Fibroblast of villous mesenchyme (primary cell): Measurements from ENCODE around the gene CHRNA9. TPM values are rescaled to one million over a fixed set of nuclear protein-coding genes. Genes with fewer than 3 reads are reported as not detected.

ENCODE experiments used
- DNase-seq: peaks from one replicate; pipeline ENCODE4 v3.0.0-alpha.2; 2010; ENCODE audit warnings: low read depth
- H3K4me3 ChIP-seq: 2 replicates; pipeline ENCODE4 v1.5.1; 2011; ENCODE audit warnings: low read depth, mild to moderate bottlenecking, low read length
- total RNA-seq: library from RNA; depleted of rRNA; stranded (reverse); fragments of >200 nt; gene quantifications from 2 replicates; pipeline ENCODE4 v1.2.3, GENCODE V29; 2012
- TF ChIP-seq, protein P1 (sequence below): IDR thresholded peaks from 2 replicates; pipeline ENCODE4 v1.5.1; 2012; ENCODE audit warnings: low read depth, mild to moderate bottlenecking, low read length; ENCODE audit not compliant: insufficient read depth

Gene CHRNA9
- total RNA-seq, 1 donor, result not detected

DNA sequence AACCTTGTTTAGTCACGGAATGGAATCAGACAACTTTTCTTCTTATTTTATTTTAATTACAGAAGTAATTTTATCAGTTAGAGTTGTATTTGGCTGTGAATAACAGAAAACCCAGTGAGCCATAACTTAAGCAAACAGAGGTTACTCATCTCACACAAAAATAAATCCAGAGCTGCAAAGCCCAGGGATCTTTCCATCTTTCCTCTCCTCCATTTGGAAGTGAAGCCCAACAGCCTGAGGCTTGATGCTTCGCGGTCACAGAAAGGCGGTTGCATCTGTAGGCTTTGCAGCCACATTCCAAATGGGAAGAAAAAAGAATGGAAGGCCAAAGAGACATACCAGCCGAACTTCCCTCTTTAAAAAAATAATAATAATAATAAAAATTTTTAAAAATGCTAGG, 22.6 kb downstream of the CHRNA9 start:
- H3K4me3 ChIP-seq, result no peak overlapping the region
- TF ChIP-seq, protein P1, sequence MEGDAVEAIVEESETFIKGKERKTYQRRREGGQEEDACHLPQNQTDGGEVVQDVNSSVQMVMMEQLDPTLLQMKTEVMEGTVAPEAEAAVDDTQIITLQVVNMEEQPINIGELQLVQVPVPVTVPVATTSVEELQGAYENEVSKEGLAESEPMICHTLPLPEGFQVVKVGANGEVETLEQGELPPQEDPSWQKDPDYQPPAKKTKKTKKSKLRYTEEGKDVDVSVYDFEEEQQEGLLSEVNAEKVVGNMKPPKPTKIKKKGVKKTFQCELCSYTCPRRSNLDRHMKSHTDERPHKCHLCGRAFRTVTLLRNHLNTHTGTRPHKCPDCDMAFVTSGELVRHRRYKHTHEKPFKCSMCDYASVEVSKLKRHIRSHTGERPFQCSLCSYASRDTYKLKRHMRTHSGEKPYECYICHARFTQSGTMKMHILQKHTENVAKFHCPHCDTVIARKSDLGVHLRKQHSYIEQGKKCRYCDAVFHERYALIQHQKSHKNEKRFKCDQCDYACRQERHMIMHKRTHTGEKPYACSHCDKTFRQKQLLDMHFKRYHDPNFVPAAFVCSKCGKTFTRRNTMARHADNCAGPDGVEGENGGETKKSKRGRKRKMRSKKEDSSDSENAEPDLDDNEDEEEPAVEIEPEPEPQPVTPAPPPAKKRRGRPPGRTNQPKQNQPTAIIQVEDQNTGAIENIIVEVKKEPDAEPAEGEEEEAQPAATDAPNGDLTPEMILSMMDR, result no peak
- no peak for DNase-seq

DNA sequence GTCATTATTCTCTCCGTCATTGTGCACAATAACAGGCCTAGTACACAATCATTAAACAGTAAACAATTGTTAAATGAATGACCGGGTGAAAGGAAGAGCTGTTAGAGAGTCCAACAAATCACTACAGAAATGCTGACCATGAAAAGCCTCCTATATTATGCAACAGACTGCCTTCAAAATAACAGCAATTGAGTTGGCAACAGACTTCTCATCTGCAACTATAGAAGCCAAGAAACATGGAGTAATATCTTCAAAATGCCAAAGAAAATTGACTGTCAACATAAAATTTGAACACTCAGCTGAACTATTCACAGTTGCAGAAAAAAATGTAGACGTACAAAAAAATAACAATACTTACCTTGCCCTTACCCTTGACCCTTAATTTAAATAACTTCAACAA, 26.2 kb downstream of the CHRNA9 start:
- no peak for DNase-seq
- TF ChIP-seq, protein P1, result no peak
- H3K4me3 ChIP-seq, result no peak overlapping the region

DNA sequence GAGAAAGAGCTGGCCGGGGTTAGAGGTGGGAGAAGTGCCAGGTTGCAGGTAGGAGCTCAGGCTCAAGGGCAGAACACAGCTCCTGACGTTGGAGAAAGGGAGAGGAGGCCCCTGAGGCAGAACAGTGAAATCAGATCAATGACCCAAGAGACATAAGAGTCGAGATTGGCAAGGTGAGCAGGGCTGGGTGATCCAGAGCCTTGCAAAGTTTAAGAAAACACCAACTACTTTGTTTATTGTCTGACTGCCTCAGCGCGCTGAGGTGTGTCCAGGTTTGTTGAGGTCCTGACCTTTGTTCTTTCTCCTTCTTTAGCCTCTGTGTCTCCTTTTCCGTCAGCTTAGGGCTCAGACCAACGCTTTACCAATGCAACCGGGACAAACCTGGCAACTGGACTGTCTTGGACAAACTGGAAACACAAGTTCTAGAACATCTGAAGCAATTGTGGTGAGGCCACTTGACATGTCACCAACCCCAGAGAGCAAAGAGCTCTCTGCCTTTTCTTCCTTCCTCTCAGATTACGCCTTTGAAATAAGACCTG, 28.3 kb downstream of the CHRNA9 start:
- TF ChIP-seq, protein P1, result no peak
- DNase-seq, result no peak
- no peak overlapping the region for H3K4me3 ChIP-seq

DNA sequence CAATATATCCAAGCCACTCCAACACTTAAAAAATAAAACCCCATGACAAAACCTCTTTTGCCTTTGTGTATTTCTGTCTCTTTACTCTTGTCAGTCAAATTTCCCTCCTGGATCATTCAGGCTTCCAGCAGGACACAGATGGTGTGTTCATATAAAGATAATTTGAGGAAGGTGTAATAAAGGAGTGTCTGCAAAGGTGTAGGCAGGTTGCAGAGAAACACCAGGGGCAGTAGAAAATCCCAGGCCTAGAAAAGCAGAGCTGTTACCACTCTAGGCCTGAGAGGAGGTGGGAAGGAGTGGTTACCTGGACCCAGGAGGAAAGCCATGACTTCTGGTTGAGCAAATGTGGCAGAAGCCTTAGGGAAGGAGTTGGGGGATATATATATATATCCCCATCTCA, 28.8 kb downstream of the CHRNA9 start:
- no peak for DNase-seq
- TF ChIP-seq, protein P1, result no peak
- no peak overlapping the region for H3K4me3 ChIP-seq

DNA sequence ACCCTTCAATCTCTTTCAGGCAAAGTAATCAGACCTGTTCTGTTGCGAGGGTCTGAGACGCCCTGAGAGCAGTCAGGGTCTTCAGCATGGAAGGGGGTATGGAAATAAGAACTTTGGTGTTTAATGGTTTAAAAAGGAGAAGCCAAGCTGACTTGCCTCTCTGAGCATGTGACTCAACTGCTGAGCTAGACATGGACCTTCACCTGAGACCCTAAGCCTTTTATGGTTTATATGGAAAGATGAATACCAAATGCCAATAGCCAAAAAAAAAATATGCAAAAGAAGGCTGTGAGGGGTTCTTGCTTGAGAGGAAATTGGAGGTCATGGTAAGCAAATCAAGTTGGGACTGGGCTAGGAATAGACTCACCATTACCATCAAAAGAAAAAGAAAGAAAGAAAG, 30.6 kb downstream of the CHRNA9 start:
- TF ChIP-seq, protein P1, result no peak
- no peak overlapping the region for H3K4me3 ChIP-seq
- no peak for DNase-seq

DNA sequence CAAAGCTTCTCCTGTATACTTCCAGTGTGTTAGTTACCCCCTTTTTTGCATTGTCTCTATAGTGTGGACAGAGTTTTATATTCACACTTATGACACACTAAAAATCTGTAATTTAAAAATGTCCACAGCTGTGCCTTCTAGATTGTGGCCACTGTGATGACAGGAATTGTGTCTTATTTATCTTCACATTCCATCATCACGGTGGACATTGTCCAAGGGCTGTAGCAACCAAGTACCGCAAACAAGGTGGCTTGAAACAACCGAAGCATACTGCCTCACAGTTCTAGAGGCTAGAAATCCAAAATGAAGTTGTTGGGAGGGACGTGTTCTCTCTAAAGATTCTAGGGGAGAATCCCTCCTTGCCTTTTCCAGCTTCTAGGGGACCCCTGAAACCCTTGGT, 32.3 kb downstream of the CHRNA9 start:
- DNase-seq, result no peak
- TF ChIP-seq, protein P1, result no peak
- H3K4me3 ChIP-seq, result no peak overlapping the region

DNA sequence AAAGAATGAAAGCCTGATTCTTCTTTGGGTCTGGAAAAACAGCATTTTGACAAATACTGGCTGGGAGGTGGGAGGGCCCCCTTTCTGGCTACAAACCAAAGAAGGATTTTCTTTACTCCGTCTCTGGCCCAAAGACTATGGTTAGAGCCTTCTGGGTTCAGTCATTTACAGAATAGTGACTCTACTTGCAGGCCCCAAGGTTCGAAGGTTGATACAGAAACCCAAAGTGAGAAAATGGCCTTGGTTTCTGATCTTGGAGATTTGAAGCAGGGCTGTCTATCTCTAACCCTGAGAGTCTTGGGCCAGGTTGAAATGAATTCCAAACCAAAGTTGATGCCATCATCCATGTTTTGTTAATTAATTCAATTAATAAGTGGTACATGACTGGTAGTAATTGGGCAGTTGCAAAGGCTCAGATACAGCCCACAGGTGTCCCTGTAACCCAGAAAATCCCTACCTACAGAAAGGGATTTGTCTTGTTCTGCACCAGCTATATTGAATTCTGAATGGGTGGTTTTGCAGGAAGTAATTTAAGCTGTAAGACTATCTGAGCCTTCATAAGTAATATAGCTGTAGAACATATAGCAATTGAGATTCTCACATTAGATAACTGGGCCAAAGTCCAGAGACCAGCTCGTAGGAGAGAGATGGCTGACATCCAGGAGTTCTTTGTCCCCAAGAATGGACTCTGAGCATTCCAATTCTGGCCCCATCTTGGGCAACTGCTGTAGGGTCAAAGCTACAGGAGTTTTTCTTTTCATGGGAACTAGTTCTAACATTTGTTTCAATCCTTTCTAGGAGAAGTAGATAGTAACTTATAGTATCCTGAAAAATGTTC, 34.5 kb downstream of the CHRNA9 start:
- no peak overlapping the region for H3K4me3 ChIP-seq
- DNase-seq, result no peak
- TF ChIP-seq, protein P1, result no peak
